Upper lobe of left lung (tissue), 4 donors: ENCODE measurements around the gene PRKAG2.

Experiments used
- CTCF ChIP-seq, 6 experiments: fragments of 450-650 bp in 4 of 6; fragments of 200-600 bp in 2 of 6; sonication (generic) in 2 of 6; IDR thresholded peaks; one replicate each; pipeline ENCODE4 v1.5.1; 2016 to 2019; ENCODE audit warnings: antibody characterized with exemption in 6 of 6
- EP300 ChIP-seq, 4 donors: sonication (generic); formaldehyde crosslinking; IDR thresholded peaks; one replicate each; pipeline ENCODE4 v1.5.1; 2017; ENCODE audit warnings: antibody characterized with exemption in 4 of 4, control low read depth in 2 of 4
- POLR2A ChIP-seq, 4 donors: fragments of 450-650 bp; IDR thresholded peaks; one replicate each; pipeline ENCODE4 v1.5.1; 2016 to 2017; ENCODE audit warnings: antibody characterized with exemption in 4 of 4, mild to moderate bottlenecking in 2 of 4
- POLR2AphosphoS5 ChIP-seq, 2 donors: sonication (generic); formaldehyde crosslinking; IDR thresholded peaks; one replicate each; pipeline ENCODE4 v1.5.1; 2017; ENCODE audit warnings: antibody characterized with exemption in 2 of 2

DNA sequence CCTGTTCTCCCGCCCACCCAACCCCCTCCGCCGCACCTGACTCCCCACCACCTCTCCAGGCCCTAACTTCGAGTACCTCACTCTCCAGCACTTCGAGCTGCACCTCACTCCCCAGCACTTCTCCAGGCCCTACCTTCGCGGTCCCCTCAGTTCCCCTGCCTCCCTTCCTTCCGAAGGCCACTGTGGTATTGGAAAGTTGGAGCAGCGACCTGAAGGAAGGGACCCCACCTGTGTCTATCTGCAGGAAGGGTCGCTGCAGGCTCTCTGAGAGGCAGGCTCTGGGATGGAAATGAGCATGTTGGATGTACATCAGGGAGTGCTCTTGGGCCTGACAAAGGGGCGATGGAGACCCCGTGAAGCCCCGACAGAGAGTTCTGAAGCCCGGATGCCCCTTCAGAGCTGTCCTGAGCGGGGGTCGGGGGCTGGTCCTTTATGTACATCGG lies 122.2 kb downstream of the PRKAG2 start:
- TF ChIP-seq EP300 (IDR thresholded peaks at IDR 0.05) (no peak), POLR2A (IDR thresholded peaks at IDR 0.05) (no peak), CTCF (IDR thresholded peaks at IDR 0.05) (no peak), POLR2AphosphoS5 (IDR thresholded peaks at IDR 0.05) (no peak)
